GM23338 (cell line): ENCODE data around the gene PP2D1. TPM values are rescaled to one million over a fixed set of nuclear protein-coding genes. Genes with fewer than 3 reads are reported as not detected.

ENCODE experiments used
- ATAC-seq: fragments of 200-7000 bp; cut with Tn5 transposase; 3 replicates; pipeline ENCODE4 v1.9.1; 2020
- DNase-seq: peaks from one replicate; pipeline ENCODE4 v3.0.0-alpha.2; 2015; ENCODE audit warnings: low spot score
- H2AFZ ChIP-seq: fragments of 200-600 bp; sonication (generic); 2 replicates; pipeline ENCODE4 v1.8.0; 2016; ENCODE audit warnings: antibody characterized with exemption, mild to moderate bottlenecking, moderate library complexity
- H3F3A ChIP-seq: fragments of 200-600 bp; sonication (generic); replicated peaks from 2 replicates; pipeline ENCODE4 v1.8.0; 2017; ENCODE audit warnings: antibody characterized with exemption, mixed run types, low read depth
- H3K27ac ChIP-seq: fragments of 200-600 bp; sonication (generic); 2 replicates; pipeline ENCODE4 v1.6.1; 2016; ENCODE audit warnings: low read depth
- H3K27me3 ChIP-seq: fragments of 200-600 bp; sonication (generic); 2 replicates; pipeline ENCODE4 v1.8.0; 2016; ENCODE audit warnings: mild to moderate bottlenecking, mixed run types, moderate library complexity; ENCODE audit not compliant: insufficient read depth
- H3K36me3 ChIP-seq: fragments of 200-600 bp; sonication (generic); 2 replicates; pipeline ENCODE4 v1.8.0; 2016; ENCODE audit warnings: mild to moderate bottlenecking; ENCODE audit not compliant: insufficient read depth
- H3K4me1 ChIP-seq: fragments of 200-600 bp; sonication (generic); 2 replicates; pipeline ENCODE4 v1.8.0; 2016; ENCODE audit warnings: mild to moderate bottlenecking, moderate library complexity; ENCODE audit not compliant: insufficient read depth
- H3K4me2 ChIP-seq: fragments of 200-600 bp; sonication (generic); 2 replicates; pipeline ENCODE4 v1.7.1; 2017; ENCODE audit warnings: mixed run types
- H3K4me3 ChIP-seq: fragments of 200-600 bp; sonication (generic); 2 replicates; pipeline ENCODE4 v1.6.1; 2016; ENCODE audit warnings: mixed run types
- H3K79me2 ChIP-seq: fragments of 200-600 bp; sonication (generic); replicated peaks from 2 replicates; pipeline ENCODE4 v1.8.0; 2017; ENCODE audit warnings: mild to moderate bottlenecking; ENCODE audit not compliant: insufficient read depth
- H3K9me2 ChIP-seq: fragments of 200-600 bp; sonication (generic); 2 replicates; pipeline ENCODE4 v1.8.0; 2017; ENCODE audit not compliant: insufficient read depth
- H4K20me1 ChIP-seq: fragments of 200-600 bp; sonication (generic); replicated peaks from 2 replicates; pipeline ENCODE4 v1.8.0; 2017; ENCODE audit warnings: mild to moderate bottlenecking; ENCODE audit not compliant: insufficient read depth
- H3K27ac Mint-ChIP-seq: 2 replicates; pipeline ENCODE4 v1.8.0; 2020; ENCODE audit warnings: inconsistent platforms, mild to moderate bottlenecking, moderate library complexity, mixed read lengths
- H3K27me3 Mint-ChIP-seq: 3 replicates; pipeline ENCODE4 v1.8.0; 2022; ENCODE audit warnings: low read depth, mild to moderate bottlenecking, moderate library complexity, mixed read lengths, inconsistent platforms; ENCODE audit not compliant: insufficient read depth, poor library complexity
- H3K36me3 Mint-ChIP-seq: 3 replicates; pipeline ENCODE4 v1.8.0; 2021; ENCODE audit warnings: low read depth, mild to moderate bottlenecking, inconsistent platforms, moderate library complexity, mixed read lengths
- H3K4me1 Mint-ChIP-seq: 3 replicates; pipeline ENCODE4 v1.8.0; 2020; ENCODE audit warnings: mild to moderate bottlenecking, inconsistent platforms, mixed read lengths
- H3K4me3 Mint-ChIP-seq: 3 replicates; pipeline ENCODE4 v1.8.0; 2021; ENCODE audit warnings: moderate library complexity, mild to moderate bottlenecking, inconsistent platforms, mixed read lengths
- H3K9me3 Mint-ChIP-seq: 3 replicates; pipeline ENCODE4 v1.8.0; 2020; ENCODE audit warnings: moderate library complexity, mild to moderate bottlenecking, inconsistent platforms, mixed read lengths
- JUNB ChIP-seq: IDR thresholded peaks from one replicate; pipeline ENCODE4 v1.6.1; 2016; ENCODE audit warnings: antibody characterized with exemption; ENCODE audit not compliant: unreplicated experiment
- POLR2AphosphoS5 ChIP-seq: IDR thresholded peaks from 2 replicates; pipeline ENCODE4 v1.6.1; 2016; ENCODE audit warnings: antibody characterized with exemption, low read depth
- STAT1 ChIP-seq: IDR thresholded peaks from one replicate; pipeline ENCODE4 v1.6.1; 2016; ENCODE audit warnings: antibody characterized with exemption; ENCODE audit not compliant: unreplicated experiment
- ZNF114 ChIP-seq: fragments of 250-450 bp; sonication (Bioruptor Pico); IDR thresholded peaks from 2 replicates; pipeline ENCODE4 v1.5.0; 2020; ENCODE audit warnings: mild to moderate bottlenecking, moderate library complexity
- ZNF331 ChIP-seq: fragments of 250-450 bp; sonication (Bioruptor Pico); IDR thresholded peaks from 2 replicates; pipeline ENCODE4 v1.5.0; 2020; ENCODE audit warnings: low read depth, mild to moderate bottlenecking, moderate library complexity
- ZNF462 ChIP-seq: fragments of 250-450 bp; sonication (Bioruptor Pico); IDR thresholded peaks from 2 replicates; pipeline ENCODE4 v1.5.0; 2020; ENCODE audit warnings: mild to moderate bottlenecking, moderate library complexity
- polyA plus RNA-seq: library from polyadenylated mRNA; unstranded; fragments of >200 nt; fragmentation: Nextera tagmentation; extraction: Ambion mirVana; gene quantifications from 2 replicates; pipeline ENCODE4 v1.2.1, GENCODE V29; 2016
- total RNA-seq: library from RNA; depleted of rRNA; stranded (reverse); fragments of >200 nt; shearing (Covaris generic); gene quantifications from 2 replicates; pipeline ENCODE4 v1.2.3, GENCODE V29; 2014
- TF ChIP-seq, protein P1 (sequence below): IDR thresholded peaks from 2 replicates; pipeline ENCODE4 v1.6.1; 2016; ENCODE audit warnings: antibody characterized with exemption

PP2D1 gene
- total and polyA plus RNA-seq, 2 experiments from 2014 or later, result 0.40 TPM; not detected in 1

DNA sequence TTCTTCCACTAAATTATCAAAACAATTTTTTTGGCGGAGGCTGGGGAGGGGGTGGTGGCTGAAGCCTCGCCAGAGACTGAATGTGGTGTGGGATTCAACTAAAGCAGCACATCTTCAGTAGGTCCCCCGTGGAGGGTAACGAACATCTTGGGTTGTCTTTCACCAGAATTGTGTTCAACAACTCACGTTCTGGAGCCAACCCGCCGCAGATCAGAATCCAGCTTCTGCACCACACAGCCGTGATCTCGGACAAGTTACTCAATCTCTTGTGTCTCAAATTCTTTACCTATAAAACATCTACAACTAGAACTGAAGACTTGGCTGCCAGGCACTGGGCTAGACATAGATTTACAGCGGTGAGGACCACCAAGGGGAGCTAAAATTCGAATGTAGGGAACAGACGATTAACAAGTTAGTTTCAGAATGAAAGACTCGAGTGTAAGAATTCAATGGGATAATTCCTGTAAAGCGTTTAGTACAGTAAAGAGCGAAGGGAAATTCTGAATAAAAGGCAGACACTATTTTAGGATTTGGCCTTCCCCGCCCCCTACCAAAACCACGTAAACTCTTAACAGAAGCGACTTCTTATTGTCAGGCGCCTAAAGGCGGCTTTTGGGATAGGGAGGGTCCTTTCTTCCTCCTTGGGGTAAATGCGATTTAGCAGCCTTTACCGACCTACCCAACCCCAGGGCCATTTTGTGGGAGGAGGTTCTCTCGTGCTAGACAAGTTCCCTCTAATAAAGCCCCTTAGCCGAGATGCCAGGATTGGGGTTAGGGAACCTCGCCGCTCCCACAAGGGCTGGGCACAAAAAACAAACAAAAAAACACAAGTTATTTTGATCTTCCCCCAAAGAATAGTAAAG lies 65.9 kb downstream of the PP2D1 start:
- no peak for DNase-seq
- H3K4me3 ChIP-seq, result peak overlapping the region; percentile 67
- peaks cover 38% of the 10 kb centered on the region for H3K79me2 ChIP-seq
- ATAC-seq, result peak; percentile 23
- peak overlapping the region; percentile 99 for H3K4me3 Mint-ChIP-seq
- H3K4me2 ChIP-seq, result peak overlapping the region; percentile 79
- peaks cover 8% of the 10 kb centered on the region; the same call in 1 of the 3 replicates for H3K9me3 Mint-ChIP-seq
- H3K27me3 ChIP-seq, result no peaks in the 10 kb centered on the region
- peaks cover 28% of the 10 kb centered on the region for H3K4me1 Mint-ChIP-seq
- H3K36me3 Mint-ChIP-seq, result peaks cover 28% of the 10 kb centered on the region
- H3K36me3 ChIP-seq, result peaks cover 8% of the 10 kb centered on the region; the same call in 1 of the 2 replicates
- H2AFZ ChIP-seq, result peak overlapping the region; percentile 2; the same call in 1 of the 2 replicates
- H3K27ac ChIP-seq, result peak overlapping the region; percentile 96
- H3K4me1 ChIP-seq, result peaks cover 27% of the 10 kb centered on the region
- H3K27me3 Mint-ChIP-seq, result peaks cover 13% of the 10 kb centered on the region
- peak overlapping the region; percentile 99 for H3K27ac Mint-ChIP-seq
- 0 out of 2 replicates have a peak, but pooled peaks cover 5% of the 10 kb centered on the region for H3F3A ChIP-seq
- TF ChIP-seq ZNF114 (CRISPR knock-in tag), result peak; percentile 73; the same call in 1 of the 2 replicates
- TF ChIP-seq, protein P1, sequence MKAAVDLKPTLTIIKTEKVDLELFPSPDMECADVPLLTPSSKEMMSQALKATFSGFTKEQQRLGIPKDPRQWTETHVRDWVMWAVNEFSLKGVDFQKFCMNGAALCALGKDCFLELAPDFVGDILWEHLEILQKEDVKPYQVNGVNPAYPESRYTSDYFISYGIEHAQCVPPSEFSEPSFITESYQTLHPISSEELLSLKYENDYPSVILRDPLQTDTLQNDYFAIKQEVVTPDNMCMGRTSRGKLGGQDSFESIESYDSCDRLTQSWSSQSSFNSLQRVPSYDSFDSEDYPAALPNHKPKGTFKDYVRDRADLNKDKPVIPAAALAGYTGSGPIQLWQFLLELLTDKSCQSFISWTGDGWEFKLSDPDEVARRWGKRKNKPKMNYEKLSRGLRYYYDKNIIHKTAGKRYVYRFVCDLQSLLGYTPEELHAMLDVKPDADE, result no peak
- H4K20me1 ChIP-seq, result peaks cover 13% of the 10 kb centered on the region; the same call in 1 of the 2 replicates
- no peaks in the 10 kb centered on the region; the same call in 1 of the 2 replicates for H3K9me2 ChIP-seq

GRCh38 chr3:19945534-19945933 lies 66.5 kb downstream of the PP2D1 start:
- Mint-ChIP-seq H3K36me3 (peaks cover 21% of the 10 kb centered on the region), H3K4me3 (peak overlapping the region; percentile 99)
- H3K27me3 ChIP-seq, result no peaks in the 10 kb centered on the region

More at GRCh38 chr3:19945534-19945933, 66.5 kb downstream of the PP2D1 start:
- Histone ChIP-seq H2AFZ (no peak overlapping the region; the same call in 1 of the 2 replicates), H3K79me2 (peaks cover 31% of the 10 kb centered on the region), H3K4me3 (peak overlapping the region; percentile 67), H3K36me3 (peaks cover under 1% of the 10 kb centered on the region; the same call in 1 of the 2 replicates), H3K9me2 (no peaks in the 10 kb centered on the region; the same call in 1 of the 2 replicates), H3K4me1 (peaks cover 21% of the 10 kb centered on the region), H3F3A (0 out of 2 replicates have a peak, but pooled peaks cover 5% of the 10 kb centered on the region), H4K20me1 (peaks cover 7% of the 10 kb centered on the region; the same call in 1 of the 2 replicates), H3K27ac (no peak overlapping the region), H3K4me2 (peak overlapping the region; percentile 79)
- DNase-seq, result no peak
- Mint-ChIP-seq H3K4me1 (peaks cover 24% of the 10 kb centered on the region), H3K27me3 (peaks cover 13% of the 10 kb centered on the region), H3K9me3 (peaks cover 11% of the 10 kb centered on the region; the same call in 2 of the 3 replicates), H3K27ac (peak overlapping the region; percentile 51; the same call in 1 of the 2 replicates)
- no peak for ATAC-seq
- TF ChIP-seq ZNF114 (CRISPR knock-in tag), result no peak
- no peak for TF ChIP-seq POLR2AphosphoS5
- TF ChIP-seq ZNF331 (CRISPR knock-in tag), result no peak
- no peak for TF ChIP-seq JUNB
- TF ChIP-seq ZNF462 (CRISPR knock-in tag), result no peak
- TF ChIP-seq, protein P1, result no peak
- no peak for TF ChIP-seq STAT1
